Skeletal muscle tissue (tissue), 4 donors: ENCODE measurements around the gene RFXAP. TPM values are rescaled to one million over a fixed set of nuclear protein-coding genes. Genes with fewer than 3 reads are reported as not detected.

ENCODE experiments used
- H3K27ac ChIP-seq: one replicate; pipeline ENCODE4 v1.7.0; 2013; ENCODE audit warnings: mild to moderate bottlenecking, low read depth, low read length, inconsistent platforms
- H3K27me3 ChIP-seq, 3 donors: one replicate each; pipeline ENCODE4 v1.7.0; 2013; ENCODE audit warnings: low read length in 3 of 3; ENCODE audit not compliant: control insufficient read depth in 3 of 3, insufficient read depth in 3 of 3
- H3K36me3 ChIP-seq, 3 donors: one replicate each; pipeline ENCODE4 v1.7.0; 2013; ENCODE audit warnings: low read length in 3 of 3; ENCODE audit not compliant: control insufficient read depth in 3 of 3, insufficient read depth in 3 of 3
- H3K4me1 ChIP-seq, 3 donors: one replicate each; pipeline ENCODE4 v1.7.0; 2013; ENCODE audit warnings: low read length in 3 of 3, mild to moderate bottlenecking in 3 of 3; ENCODE audit not compliant: control insufficient read depth in 3 of 3, insufficient read depth in 3 of 3
- H3K4me3 ChIP-seq, 3 donors: one replicate each; pipeline ENCODE4 v1.7.0; 2013; ENCODE audit warnings: low read length in 3 of 3
- H3K9ac ChIP-seq, 3 donors: one replicate each; pipeline ENCODE4 v1.7.0; 2013; ENCODE audit warnings: low read length in 3 of 3, mild to moderate bottlenecking in 3 of 3, moderate library complexity in 2 of 3, low read depth in 1 of 3
- H3K9me3 ChIP-seq, 3 donors: one replicate each; pipeline ENCODE4 v1.7.0; 2013; ENCODE audit warnings: low read length in 3 of 3; ENCODE audit not compliant: control insufficient read depth in 3 of 3
- total RNA-seq: library from RNA; depleted of rRNA; stranded (reverse); fragments of >200 nt; gene quantifications from one replicate; pipeline ENCODE4 v1.2.3, GENCODE V29; 2014
- donor health status: Osteomylitis.

Gene RFXAP
- total RNA-seq, 1 donor from 2014 or later: 5.2 TPM

- Histone ChIP-seq H3K27ac (no peak overlapping the region), H3K27me3 (no peaks in the 10 kb centered on the region), H3K4me3 (no peak overlapping the region), H3K9me3 (no peaks in the 10 kb centered on the region), H3K4me1 (no peaks in the 10 kb centered on the region), H3K36me3 (no peaks in the 10 kb centered on the region), H3K9ac (no peak overlapping the region)
Measured at GRCh38 chr13:36788276-36788675, 30.7 kb upstream of the RFXAP start.

DNA sequence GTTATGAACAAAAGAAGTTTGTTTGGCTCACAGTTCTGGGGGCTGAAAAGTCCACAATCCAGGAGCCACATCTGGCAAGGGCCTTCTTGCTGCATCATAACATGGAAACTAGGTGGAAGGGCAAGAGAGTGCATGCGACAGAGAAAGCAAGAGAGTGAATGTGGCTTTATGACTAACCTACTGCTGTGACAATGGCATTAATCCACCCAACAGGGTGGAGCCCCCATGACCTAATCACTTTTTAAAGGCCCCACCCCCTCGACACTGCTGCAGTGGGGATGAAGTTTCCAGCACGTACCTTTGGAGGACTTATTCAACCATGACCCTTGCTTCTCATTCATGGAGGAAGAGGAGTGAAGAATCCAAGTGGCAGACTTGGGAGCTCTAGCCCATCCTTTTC, 30.0 kb upstream of the RFXAP start:
- Histone ChIP-seq H3K27me3 (no peaks in the 10 kb centered on the region), H3K27ac (no peak overlapping the region), H3K9ac (no peak overlapping the region), H3K36me3 (no peaks in the 10 kb centered on the region), H3K9me3 (no peaks in the 10 kb centered on the region), H3K4me1 (no peaks in the 10 kb centered on the region), H3K4me3 (no peak overlapping the region)

DNA sequence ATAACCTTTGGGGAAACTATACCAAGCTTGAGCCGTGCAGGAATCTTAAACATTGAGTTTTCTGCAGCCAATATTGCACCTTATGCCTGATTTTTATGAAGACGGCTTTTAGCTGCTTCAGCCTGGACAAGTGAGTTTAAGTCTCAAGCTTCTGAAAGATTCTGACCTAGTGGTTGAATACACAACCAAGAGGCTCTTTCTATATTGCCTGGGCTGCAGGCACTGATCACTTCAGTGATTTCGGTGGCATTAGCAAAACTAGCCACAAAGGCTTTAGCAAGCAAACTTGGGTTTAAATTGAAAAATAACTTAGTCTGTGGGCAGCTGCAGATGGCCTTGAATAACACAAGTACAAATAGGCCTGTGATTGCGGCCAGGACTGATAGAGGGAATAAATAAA, 29.3 kb upstream of the RFXAP start:
- no peak overlapping the region for H3K27ac ChIP-seq
- H3K27me3 ChIP-seq: no peaks in the 10 kb centered on the region
- H3K4me1 ChIP-seq: no peaks in the 10 kb centered on the region
- no peak overlapping the region for H3K9ac ChIP-seq
- no peaks in the 10 kb centered on the region for H3K9me3 ChIP-seq
- H3K36me3 ChIP-seq: no peaks in the 10 kb centered on the region
- no peak overlapping the region for H3K4me3 ChIP-seq

GRCh38 chr13:36794706-36795105, 24.3 kb upstream of the RFXAP start:
- Histone ChIP-seq H3K9me3 (no peaks in the 10 kb centered on the region), H3K4me3 (no peak overlapping the region), H3K36me3 (no peaks in the 10 kb centered on the region), H3K9ac (no peak overlapping the region), H3K27ac (no peak overlapping the region), H3K27me3 (no peaks in the 10 kb centered on the region), H3K4me1 (no peaks in the 10 kb centered on the region)

DNA sequence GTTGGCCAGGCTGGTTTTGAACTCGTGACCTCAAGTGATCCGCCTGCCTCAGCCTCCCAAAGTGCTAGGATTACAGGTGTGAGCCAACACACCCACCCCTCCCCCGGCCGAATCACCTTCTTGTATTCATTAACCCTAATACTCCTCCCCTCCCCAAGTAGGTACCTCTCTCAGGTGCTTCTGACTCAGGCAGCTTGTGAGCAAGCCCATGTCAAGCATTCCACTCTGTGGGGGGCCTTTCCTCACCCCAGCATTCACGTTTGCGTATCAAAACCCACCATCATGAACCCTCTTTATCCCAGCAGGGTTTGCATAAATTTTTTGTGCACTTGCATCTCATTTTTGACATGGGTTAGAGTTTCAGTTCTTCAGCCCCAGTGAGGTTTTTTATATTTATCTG, 23.6 kb upstream of the RFXAP start:
- Histone ChIP-seq H3K36me3 (no peaks in the 10 kb centered on the region), H3K27ac (no peak overlapping the region), H3K27me3 (no peaks in the 10 kb centered on the region), H3K4me1 (no peaks in the 10 kb centered on the region), H3K9me3 (no peaks in the 10 kb centered on the region), H3K9ac (no peak overlapping the region), H3K4me3 (no peak overlapping the region)

DNA sequence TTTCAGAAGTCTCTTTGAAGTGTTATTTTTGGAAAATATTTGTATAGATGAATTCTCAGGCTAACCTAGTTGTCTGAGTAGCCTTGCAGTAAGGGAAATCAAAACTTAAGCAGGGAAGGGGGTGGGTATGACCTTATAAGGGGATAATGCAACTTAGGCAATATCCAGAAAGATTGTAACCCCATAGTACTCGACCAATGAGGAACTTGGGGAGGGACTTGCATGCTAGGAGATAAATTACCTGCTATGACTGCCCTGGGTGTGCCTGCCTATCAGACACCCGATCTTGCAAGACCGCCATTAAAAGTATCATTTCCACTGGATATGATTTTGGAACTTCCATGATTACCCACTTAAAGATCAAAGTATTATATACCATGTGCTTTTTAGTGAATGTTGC, 23.0 kb upstream of the RFXAP start:
- Histone ChIP-seq H3K36me3 (no peaks in the 10 kb centered on the region), H3K4me3 (no peak overlapping the region), H3K9me3 (no peaks in the 10 kb centered on the region), H3K9ac (no peak overlapping the region), H3K27ac (no peak overlapping the region), H3K4me1 (no peaks in the 10 kb centered on the region), H3K27me3 (no peaks in the 10 kb centered on the region)

GRCh38 chr13:36801035-36801434, 18.0 kb upstream of the RFXAP start:
- Histone ChIP-seq H3K36me3 (no peaks in the 10 kb centered on the region), H3K4me3 (no peak overlapping the region), H3K9me3 (no peaks in the 10 kb centered on the region), H3K9ac (no peak overlapping the region), H3K4me1 (no peaks in the 10 kb centered on the region), H3K27ac (no peak overlapping the region), H3K27me3 (no peaks in the 10 kb centered on the region)

DNA sequence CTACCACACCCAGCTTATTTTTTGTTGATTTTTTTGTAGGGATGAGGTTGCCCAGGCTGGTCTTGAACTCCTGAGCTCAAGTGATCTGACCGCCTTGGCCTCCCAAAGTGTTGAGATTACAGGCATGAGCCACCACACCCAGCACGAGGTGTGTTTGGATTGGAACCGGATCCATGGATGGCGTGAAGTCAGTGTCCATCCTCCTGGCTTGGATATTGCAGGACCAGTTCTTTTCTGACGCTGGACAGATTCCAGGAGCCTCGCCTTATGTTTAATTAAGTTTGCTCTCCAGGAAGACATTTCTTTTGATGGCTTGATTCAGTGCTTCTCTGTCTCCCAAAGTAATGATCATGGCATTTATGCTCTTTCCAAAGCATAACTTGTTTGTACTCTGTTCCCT, 14.4 kb upstream of the RFXAP start:
- no peak overlapping the region for H3K9ac ChIP-seq
- no peaks in the 10 kb centered on the region for H3K9me3 ChIP-seq
- no peak overlapping the region for H3K4me3 ChIP-seq
- no peaks in the 10 kb centered on the region for H3K27me3 ChIP-seq
- no peaks in the 10 kb centered on the region for H3K4me1 ChIP-seq
- H3K27ac ChIP-seq: no peak overlapping the region
- no peaks in the 10 kb centered on the region for H3K36me3 ChIP-seq

- H3K27ac ChIP-seq: no peak overlapping the region
- no peak overlapping the region for H3K9ac ChIP-seq
- no peaks in the 10 kb centered on the region for H3K4me1 ChIP-seq
- no peaks in the 10 kb centered on the region for H3K9me3 ChIP-seq
- H3K36me3 ChIP-seq: no peaks in the 10 kb centered on the region
- H3K27me3 ChIP-seq: no peaks in the 10 kb centered on the region
- no peak overlapping the region for H3K4me3 ChIP-seq
Measured at GRCh38 chr13:36806102-36806501, 12.9 kb upstream of the RFXAP start.

DNA sequence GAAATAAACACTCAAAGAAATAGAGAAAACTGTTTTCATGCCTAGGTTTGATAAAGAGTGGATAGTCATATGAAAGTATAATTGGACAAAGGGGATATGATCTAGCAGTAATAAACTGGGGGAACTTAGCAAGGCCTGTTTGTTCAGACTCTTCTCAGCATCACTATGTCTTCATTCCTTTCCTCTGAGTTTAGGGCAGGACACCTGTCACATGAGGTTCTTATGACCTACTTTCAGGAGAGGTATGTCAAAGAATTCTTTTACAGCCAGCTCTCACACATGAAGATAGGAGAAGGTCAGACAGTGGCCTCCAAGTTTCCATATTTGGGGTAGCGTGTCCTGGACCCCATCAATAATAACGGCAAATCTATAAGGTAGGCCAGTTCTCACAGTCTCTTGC, 11.4 kb upstream of the RFXAP start:
- Histone ChIP-seq H3K36me3 (no peaks in the 10 kb centered on the region), H3K9ac (no peak overlapping the region), H3K27me3 (no peaks in the 10 kb centered on the region), H3K27ac (no peak overlapping the region), H3K4me1 (no peaks in the 10 kb centered on the region), H3K4me3 (no peak overlapping the region), H3K9me3 (no peaks in the 10 kb centered on the region)

- Histone ChIP-seq H3K9me3 (no peaks in the 10 kb centered on the region), H3K27ac (no peak overlapping the region), H3K9ac (no peak overlapping the region), H3K27me3 (no peaks in the 10 kb centered on the region), H3K4me3 (no peak overlapping the region), H3K36me3 (no peaks in the 10 kb centered on the region), H3K4me1 (no peaks in the 10 kb centered on the region)
Measured at GRCh38 chr13:36813225-36813624, 5.8 kb upstream of the RFXAP start.
